HepG2 (cell line): Measurements from ENCODE around the gene CADPS2. TPM values are rescaled to one million over a fixed set of nuclear protein-coding genes. Genes with fewer than 3 reads are reported as not detected.

ENCODE experiments used
- ATAC-seq: fragments of 200-7000 bp; cut with Tn5 transposase; 3 replicates; pipeline ENCODE4 v1.9.1; 2020; ENCODE audit warnings: mild to moderate bottlenecking, moderate library complexity
- BruUV-seq: library from RNA; stranded (reverse); fragments of 400-500 nt; replicated peaks from 2 replicates; lab custom pipeline; 2021; lab: Mats Ljungman, UMichigan
- CTCF ChIA-PET: fragments of 300-600 bp; formaldehyde crosslinking; extraction: SDS; loops from one replicate; lab custom pipeline; 2021; ENCODE audit warnings: low total read pairs, inconsistent platforms, low intra/inter-chr PET ratio; lab: Yijun Ruan, JAX
- POLR2A ChIA-PET: fragments of 350-600 bp; sonication (Branson Sonifier 250); formaldehyde crosslinking; loops from one replicate; lab custom pipeline; 2020; ENCODE audit warnings: antibody characterized with exemption, inconsistent platforms; lab: Yijun Ruan, JAX
- DNase-seq: peaks from one replicate; pipeline ENCODE4 v3.0.0-alpha.2; 2015; ENCODE audit warnings: low spot score
- FAIRE-seq: peaks from 3 replicates; lab custom pipeline; 2011; peaks lifted over from hg19 to GRCh38; lab: Jason Lieb, UNC
- H2AFZ ChIP-seq: one replicate; pipeline ENCODE4 v1.6.1; 2011; ENCODE audit warnings: low read length, inconsistent platforms
- H3K27ac ChIP-seq: fragments of 300-600 bp; 3 replicates; pipeline ENCODE4 v1.8.0; 2011; ENCODE audit warnings: mixed run types, mild to moderate bottlenecking, mixed read lengths, low read length, inconsistent platforms; ENCODE audit not compliant: insufficient read depth; ENCODE audit errors: extremely low read length
- H3K27me3 ChIP-seq, 2 experiments: fragments of 200-600 bp in 1 of 2; 2 replicates in 1 of 2; 3 replicates in 1 of 2; pipeline versions ENCODE4 v1.6.0 to v1.8.0; 2011; ENCODE audit warnings: low read length in 2 of 2, mild to moderate bottlenecking in 2 of 2, moderate library complexity in 2 of 2, inconsistent platforms in 1 of 2; ENCODE audit not compliant: insufficient read depth in 2 of 2, control insufficient read depth in 1 of 2
- H3K36me3 ChIP-seq, 2 experiments: fragments of 200-600 bp in 1 of 2; replicated peaks in 1 of 2; 2 replicates in 1 of 2; 3 replicates in 1 of 2; pipeline versions ENCODE4 v1.5.1 to v1.8.0; 2011; ENCODE audit warnings: low read length in 2 of 2, inconsistent platforms in 1 of 2; ENCODE audit not compliant: insufficient read depth in 2 of 2, control insufficient read depth in 1 of 2
- H3K4me1 ChIP-seq: 2 replicates; pipeline ENCODE4 v1.5.1; 2012; ENCODE audit warnings: low read length, inconsistent platforms; ENCODE audit not compliant: insufficient read depth
- H3K4me2 ChIP-seq: 2 replicates; pipeline ENCODE4 v1.6.0; 2011; ENCODE audit warnings: low read depth, low read length, inconsistent platforms
- H3K4me3 ChIP-seq, 3 experiments: fragments of 200-600 bp in 1 of 3; sonication (generic), shearing (Covaris generic) in 1 of 3; replicated peaks in 1 of 3; 2 replicates each; pipeline ENCODE4 v1.5.1; 2011 to 2016; ENCODE audit warnings: low read length in 3 of 3, inconsistent platforms in 2 of 3, low read depth in 2 of 3, mild to moderate bottlenecking in 2 of 3, control low read depth in 1 of 3, mixed read lengths in 1 of 3; ENCODE audit not compliant: insufficient read depth in 1 of 3
- H3K79me2 ChIP-seq: one replicate; pipeline ENCODE4 v1.6.1; 2011; ENCODE audit warnings: low read length, inconsistent platforms; ENCODE audit not compliant: insufficient read depth
- H3K9ac ChIP-seq: 2 replicates; pipeline ENCODE4 v1.6.0; 2011; ENCODE audit warnings: mild to moderate bottlenecking, low read depth, low read length, inconsistent platforms; ENCODE audit not compliant: insufficient read depth
- H3K9me3 ChIP-seq: 2 replicates; pipeline ENCODE4 v1.5.1; 2012; ENCODE audit warnings: mild to moderate bottlenecking, low read length
- H4K20me1 ChIP-seq: 2 replicates; pipeline ENCODE4 v1.6.0; 2011; ENCODE audit warnings: inconsistent platforms, mild to moderate bottlenecking, low read length, moderate library complexity; ENCODE audit not compliant: insufficient read depth
- AKAP8 ChIP-seq: sonication (generic); formaldehyde crosslinking; IDR thresholded peaks from 2 replicates; pipeline ENCODE4 v1.5.1; 2020; ENCODE audit warnings: mild to moderate bottlenecking, missing genetic modification reagents
- JDP2 ChIP-seq: sonication (generic); formaldehyde crosslinking; IDR thresholded peaks from 2 replicates; pipeline ENCODE4 v1.8.1; 2022; ENCODE audit warnings: missing genetic modification reagents, borderline replicate concordance
- PHF8 ChIP-seq: sonication (generic); formaldehyde crosslinking; IDR thresholded peaks from 2 replicates; pipeline ENCODE4 v1.5.0; 2020; ENCODE audit warnings: missing genetic modification reagents
- SCMH1 ChIP-seq: sonication (generic); formaldehyde crosslinking; IDR thresholded peaks from 2 replicates; pipeline ENCODE4 v1.9.0; 2021; ENCODE audit warnings: missing genetic modification reagents, mild to moderate bottlenecking, borderline replicate concordance
- ZBTB34 ChIP-seq: sonication (generic); formaldehyde crosslinking; IDR thresholded peaks from 2 replicates; pipeline ENCODE4 v1.8.0; 2022; ENCODE audit warnings: mild to moderate bottlenecking, missing genetic modification reagents
- ZBTB8A ChIP-seq: sonication (generic); formaldehyde crosslinking; IDR thresholded peaks from 2 replicates; pipeline ENCODE4 v1.4.0; 2020; ENCODE audit warnings: mild to moderate bottlenecking, low read depth, missing genetic modification reagents, borderline replicate concordance
- ZKSCAN1 ChIP-seq: fragments of 150-350 bp; IDR thresholded peaks from 2 replicates; pipeline ENCODE4 v1.6.1; 2014; ENCODE audit warnings: low read length
- ZNF12 ChIP-seq: sonication (generic); formaldehyde crosslinking; IDR thresholded peaks from 2 replicates; pipeline ENCODE4 v1.5.0; 2020; ENCODE audit warnings: missing genetic modification reagents
- ZNF20 ChIP-seq: sonication (generic); formaldehyde crosslinking; IDR thresholded peaks from 2 replicates; pipeline ENCODE4 v1.4.0; 2020; ENCODE audit warnings: mild to moderate bottlenecking, moderate library complexity, missing genetic modification reagents
- ZNF367 ChIP-seq: sonication (generic); formaldehyde crosslinking; IDR thresholded peaks from 2 replicates; pipeline ENCODE4 v1.4.0; 2020; ENCODE audit warnings: missing genetic modification reagents, borderline replicate concordance
- WGBS: methylation state at CpG from one replicate; pipeline ENCODE4 v1.1.6; 2017; ENCODE audit warnings: low lambda C conversion rate; 5-methylcytosine and 5-hydroxymethylcytosine counted together
- in situ Hi-C: cut with HindIII; loops from 2 replicates; pipeline ENCODE4 v1.10.0; 2017; ENCODE audit warnings: low pct_unique_long_range_greater_than_20kb; ENCODE audit not compliant: extremely low pct_ligation_motif_present
- intact Hi-C: fragments of 100-400 bp; cut with micrococcal nuclease; formaldehyde crosslinking; loops from one replicate; pipeline ENCODE4 v1.10.0; 2022; ENCODE audit not compliant: unreplicated experiment
- polyA plus RNA-seq, 8 experiments: library from polyadenylated mRNA; depleted of rRNA in 3 of 8; stranded (reverse) in 7 of 8; unstranded in 1 of 8; fragments of >200 nt; fragmentation: Illumina TruSeq in 4 of 8; extraction: Trizol in 4 of 8; gene quantifications; 2 replicates each; pipeline versions ENCODE4 v1.2.1 to v1.2.3, GENCODE V29; 2011 to 2016; ENCODE audit warnings: low read depth in 4 of 8, missing spikeins in 1 of 8, mixed read lengths in 1 of 8; ENCODE audit not compliant: insufficient read depth in 1 of 8
- total RNA-seq, 5 experiments: library from RNA; depleted of rRNA; stranded (reverse); fragments of >200 nt; fragmentation: Illumina TruSeq; extraction: Trizol; gene quantifications; 2 replicates each; pipeline ENCODE4 v1.2.3, GENCODE V29; 2016; ENCODE audit warnings: low read depth in 1 of 5

The CADPS2 gene
- total and polyA plus RNA-seq, 2 of the 13 experiments (the other 11 are each of a cell fraction or from before 2014, with no cell fraction given): 17.6 to 43.8 TPM

- TF ChIP-seq ZNF367 (no peak), PHF8 (CRISPR knock-in tag) (no peak), ZNF12 (CRISPR knock-in tag) (no peak), ZKSCAN1 (no peak), ZBTB34 (CRISPR knock-in tag) (no peak)
These were observed 234.8 kb downstream of the CADPS2 start (continued) for GRCh38 chr7:122651451-122651850.

- Histone ChIP-seq H4K20me1 (no peaks in the 10 kb centered on the region), H3K4me1 (peaks cover 6% of the 10 kb centered on the region; the same call in 1 of the 2 replicates), H2AFZ (no peak overlapping the region), H3K27ac (no peak overlapping the region), H3K4me3 (no peak overlapping the region), H3K36me3 (no peaks in the 10 kb centered on the region)
- WGBS: 95% methylated on average over 1 of the region's 1 CpG
- ATAC-seq: no peak
- CTCF ChIA-PET: no interaction called here
- intact Hi-C loops: no loop called here
- in situ Hi-C loops: no loop called here
- TF ChIP-seq AKAP8 (no peak), ZNF20 (CRISPR knock-in tag) (no peak), JDP2 (CRISPR knock-in tag) (no peak), SCMH1 (CRISPR knock-in tag) (no peak), ZBTB8A (CRISPR knock-in tag) (no peak)
- TF ChIP-seq, all 625 proteins: peak for 0
- POLR2A ChIA-PET: no interaction called here
- Histone ChIP-seq H3K9me3 (no peaks in the 10 kb centered on the region), H3K9ac (no peak overlapping the region), H3K4me2 (no peak overlapping the region), H3K79me2 (no peaks in the 10 kb centered on the region), H3K27me3 (no peaks in the 10 kb centered on the region)
- DNase-seq (no peak), FAIRE-seq (no peak)
- BruUV-seq: no TSS peak
These were observed 243.0 kb downstream of the CADPS2 start for GRCh38 chr7:122643250-122643649.
